ENCODE results near the gene FGD3. TPM values are rescaled to one million over a fixed set of nuclear protein-coding genes. Genes with fewer than 3 reads are reported as not detected.

FGD3 gene
- total and polyA plus RNA-seq, 2 of the 8 experiments (the other 6 are each of a cell fraction or from before 2014, with no cell fraction given): 1.4 to 1.9 TPM

GRCh38 chr9:93010704-93011103, 63.4 kb downstream of the FGD3 start:
- Histone ChIP-seq H3K9me3 (ENCODE audit: insufficient read depth in 2 of 2, low read depth in 1 of 2, low read length in 1 of 2) (no peaks in the 10 kb centered on the region), H3K9ac (replicated peaks in 1 of 4; ENCODE audit: extremely low read depth in 1 of 4, low read depth in 3 of 4, low read length in 3 of 4) (no peak overlapping the region), H3K4me2 (ENCODE audit: insufficient read depth in 1 of 2, low read depth in 2 of 2, low read length in 2 of 2) (no peak overlapping the region), H3K79me1 (ENCODE audit: low read depth, low read length) (no peaks in the 10 kb centered on the region), H3K14ac (ENCODE audit: insufficient read length) (no peak overlapping the region), H2BK120ac (replicated peaks; ENCODE audit: low read depth, low read length) (no peak overlapping the region), H2BK20ac (ENCODE audit: low read length) (no peak overlapping the region), H3K4ac (replicated peaks; ENCODE audit: insufficient read length, low read depth, low read length) (no peak overlapping the region), H4K8ac (ENCODE audit: extremely low read depth, insufficient read depth, low read length) (no peak overlapping the region), H2BK12ac (ENCODE audit: low read depth, low read length) (no peak overlapping the region), H4K5ac (ENCODE audit: insufficient read length, low read depth, low read length) (no peak overlapping the region), H2AFZ (ENCODE audit: low read length) (no peak overlapping the region), H3K27me3 (replicated peaks in 1 of 4; ENCODE audit: control insufficient read depth in 3 of 4, extremely low read depth in 1 of 4, insufficient read depth in 3 of 4, low read length in 3 of 4) (no peaks in the 10 kb centered on the region), H3K4me3 (ENCODE audit: extremely low read depth in 1 of 4, insufficient read depth in 2 of 4, low read depth in 3 of 4, low read length in 4 of 4) (no peak overlapping the region), H3K18ac (ENCODE audit: extremely low read depth, low read length) (no peak overlapping the region; the same call in 1 of the 2 replicates), H3K56ac (replicated peaks; ENCODE audit: insufficient read length, low read depth, low read length) (no peak overlapping the region), H3K36me3 (ENCODE audit: control insufficient read depth in 2 of 4, insufficient read depth in 4 of 4, low read length in 3 of 4) (no peaks in the 10 kb centered on the region), H4K91ac (replicated peaks; ENCODE audit: insufficient read length, low read length) (no peak overlapping the region), H3K27ac (ENCODE audit: low read depth, low read length) (no peak overlapping the region), H2BK5ac (ENCODE audit: low read depth, low read length) (0 out of 2 replicates have a peak overlapping the region, but pooled peaks have one; percentile 44), H2AK5ac (ENCODE audit: low read depth, low read length) (no peak overlapping the region), H4K20me1 (replicated peaks in 1 of 2; ENCODE audit: control insufficient read depth in 1 of 2, insufficient read depth in 2 of 2, low read length in 2 of 2) (no peaks in the 10 kb centered on the region), H2BK15ac (ENCODE audit: low read length) (no peak overlapping the region), H3K79me2 (ENCODE audit: control insufficient read depth in 1 of 2, insufficient read depth in 2 of 2, low read length in 2 of 2) (no peaks in the 10 kb centered on the region), H3K4me1 (replicated peaks in 1 of 4; ENCODE audit: control insufficient read depth in 3 of 4, insufficient read depth in 4 of 4, low read length in 3 of 4) (peaks cover 2 to 5% (median 4%) of the 10 kb centered on the region in 4 experiments; a peak in 5 of 7 replicates), H3K23ac (ENCODE audit: insufficient read length) (no peak overlapping the region), H3K23me2 (ENCODE audit: low read depth, low read length) (no peaks in the 10 kb centered on the region)
- CTCF ChIA-PET (ENCODE audit: partially characterized antibody): interaction anchor here (0.6 to 2.6 kb wide), 8 partner anchors 10 to 108 kb away, joined by 3 to 8 read pairs (median 3); no protein-coding TSS in a partner anchor
- no peak for FAIRE-seq
- POLR2A ChIA-PET (ENCODE audit: partially characterized antibody): interaction anchor here (0.9 kb wide), 1 partner anchor 23 kb away, joined by 3 read pairs; no protein-coding TSS in a partner anchor
- WGBS, 2 experiments (ENCODE audit: extremely low coverage in 1 of 2, insufficient coverage in 1 of 2, insufficient read length in 1 of 2, insufficient replicate concordance in 2 of 2, low coverage in 1 of 2, low lambda C conversion rate in 2 of 2, missing lambda C conversion rate in 1 of 2): 70% methylated on average over 4 of the region's 4 CpGs; no CpG with 5 or more reads in 1 of the 2 experiments
- no peak for DNase-seq (ENCODE audit: low read depth in 1 of 2, low spot score in 2 of 2)
- peak in 1 of 2 experiments; percentile 10; a peak in 1 of 4 replicates for TF ChIP-seq RAD21 (IDR thresholded peaks at IDR 0.05 in 1 of 2, conservative IDR thresholded peaks at IDR 0.05 in 1 of 2; ENCODE audit: low read depth in 2 of 2, low read length in 2 of 2)
- TF ChIP-seq GTF2F1 (IDR thresholded peaks at IDR 0.05; ENCODE audit: borderline replicate concordance, low read depth, low read length): no peak
- no peak for TF ChIP-seq MAFK (IDR thresholded peaks at IDR 0.05; ENCODE audit: low read depth, low read length)
- no peak for TF ChIP-seq HDAC2 (IDR thresholded peaks at IDR 0.05; ENCODE audit: borderline replicate concordance in 1 of 2, low read depth in 2 of 2, low read length in 2 of 2)
- peak in 1 of 3 experiments; percentile 19; a peak in 1 of 4 replicates for TF ChIP-seq CTCF (IDR thresholded peaks at IDR 0.05; ENCODE audit: control extremely low read depth in 1 of 3, insufficient read depth in 1 of 3, low read depth in 1 of 3, low read length in 3 of 3)

Measured in H1 (cell line).